ENCODE data around the gene STXBP6. TPM values are rescaled to one million over a fixed set of nuclear protein-coding genes. Genes with fewer than 3 reads are reported as not detected.
A peak's percentile ranks its signal among the peaks of the same experiment; 100 is the strongest.

STXBP6 gene
- total and polyA plus RNA-seq, 2 of the 13 experiments (the other 11 are each of a cell fraction or from before 2014, with no cell fraction given), result 35.3 to 42.8 TPM

GRCh38 chr14:25049568-25050268 is at the start of gene STXBP6 (continued):
- TF ChIP-seq ZNF552 (CRISPR knock-in tag; IDR thresholded peaks at IDR 0.05; ENCODE audit: borderline replicate concordance) (peak; percentile 70; the same call in 1 of the 2 replicates), MEF2D (CRISPR knock-in tag; IDR thresholded peaks at IDR 0.05) (no peak), ZNF382 (CRISPR knock-in tag; IDR thresholded peaks at IDR 0.05; ENCODE audit: borderline replicate concordance) (no peak), HNF4G (IDR thresholded peaks at IDR 0.05; ENCODE audit: borderline replicate concordance, low read depth, low read length) (peak; percentile 71; the same call in 1 of the 2 replicates), HNF4G (CRISPR knock-in tag; IDR thresholded peaks at IDR 0.05; ENCODE audit: borderline replicate concordance, low read depth) (peak; percentile 41), ZNF569 (CRISPR knock-in tag; IDR thresholded peaks at IDR 0.05; ENCODE audit: borderline replicate concordance) (no peak), RBM22 (optimal IDR thresholded peaks at IDR 0.05; ENCODE audit: low read length) (no peak), ZNF775 (CRISPR knock-in tag; IDR thresholded peaks at IDR 0.05; ENCODE audit: borderline replicate concordance) (no peak; the same call in 1 of the 2 replicates), POLR2G (IDR thresholded peaks at IDR 0.05; ENCODE audit: low read depth, low read length) (peak; percentile 90), IKZF5 (CRISPR knock-in tag; IDR thresholded peaks at IDR 0.05) (no peak), ZNF772 (CRISPR knock-in tag; IDR thresholded peaks at IDR 0.05) (peak; percentile 95), ZNF512B (CRISPR knock-in tag; IDR thresholded peaks at IDR 0.05; ENCODE audit: borderline replicate concordance) (no peak), ZFP37 (CRISPR knock-in tag; IDR thresholded peaks at IDR 0.05; ENCODE audit: borderline replicate concordance) (no peak), GATA4 (IDR thresholded peaks at IDR 0.05; ENCODE audit: borderline replicate concordance, low read depth) (no peak), THYN1 (CRISPR knock-in tag; IDR thresholded peaks at IDR 0.05; ENCODE audit: borderline replicate concordance, low read depth) (no peak), FOSL2 (CRISPR knock-in tag; IDR thresholded peaks at IDR 0.05) (no peak), SMYD3 (CRISPR knock-in tag; IDR thresholded peaks at IDR 0.05) (no peak; the same call in 1 of the 2 replicates), ZNF687 (CRISPR knock-in tag; IDR thresholded peaks at IDR 0.05) (peak; percentile 98), ZNF891 (CRISPR knock-in tag; IDR thresholded peaks at IDR 0.05) (peak; percentile 89), GPN1 (CRISPR knock-in tag; IDR thresholded peaks at IDR 0.05; ENCODE audit: borderline replicate concordance) (peak; percentile 82), KMT2B (CRISPR knock-in tag; IDR thresholded peaks at IDR 0.05) (peak; percentile 61; the same call in 1 of the 2 replicates), ZNF644 (CRISPR knock-in tag; IDR thresholded peaks at IDR 0.05; ENCODE audit: low read depth) (no peak)

Data from HepG2 (cell line).